ENCODE results near the gene ACER2.

ACER2 gene

GRCh38 chr9:19469271-19469670 lies 60.5 kb downstream of the ACER2 start:
- H3K27me3 Mint-ChIP-seq (ENCODE audit: low read depth, poor library complexity): peaks cover 12% of the 10 kb centered on the region
- H3K27ac Mint-ChIP-seq: no peak overlapping the region
- no peaks in the 10 kb centered on the region for H3K36me3 Mint-ChIP-seq (ENCODE audit: low read depth)
- no peak overlapping the region for H3K4me3 Mint-ChIP-seq
- peaks cover 2% of the 10 kb centered on the region for H3K9me3 Mint-ChIP-seq
- peaks cover 59% of the 10 kb centered on the region for H3K4me1 Mint-ChIP-seq
- no peak for TF ChIP-seq CTCF (IDR thresholded peaks at IDR 0.05)
- DNase-seq: no peak

- DNase-seq: no peak
- Mint-ChIP-seq H3K4me1 (peaks cover 48% of the 10 kb centered on the region), H3K36me3 (ENCODE audit: low read depth) (no peaks in the 10 kb centered on the region), H3K27ac (no peak overlapping the region), H3K4me3 (no peak overlapping the region), H3K27me3 (ENCODE audit: low read depth, poor library complexity) (peaks cover 14% of the 10 kb centered on the region), H3K9me3 (no peaks in the 10 kb centered on the region)
- no peak for TF ChIP-seq CTCF (IDR thresholded peaks at IDR 0.05)
Observed at GRCh38 chr9:19470567-19470966, 61.8 kb downstream of the ACER2 start.

- no peak for TF ChIP-seq CTCF (IDR thresholded peaks at IDR 0.05)
- H3K4me1 Mint-ChIP-seq: peaks cover 43% of the 10 kb centered on the region
- no peak overlapping the region for H3K4me3 Mint-ChIP-seq
- peaks cover 14% of the 10 kb centered on the region for H3K27me3 Mint-ChIP-seq (ENCODE audit: low read depth, poor library complexity)
- H3K9me3 Mint-ChIP-seq: no peaks in the 10 kb centered on the region
- H3K36me3 Mint-ChIP-seq (ENCODE audit: low read depth): no peaks in the 10 kb centered on the region
- no peak for DNase-seq
- no peak overlapping the region for H3K27ac Mint-ChIP-seq
Observed at GRCh38 chr9:19470981-19471650, 62.3 kb downstream of the ACER2 start.

GRCh38 chr9:19471737-19472648 lies 63.2 kb downstream of the ACER2 start:
- no peak overlapping the region for H3K27ac Mint-ChIP-seq
- peak; percentile 78 for TF ChIP-seq CTCF (IDR thresholded peaks at IDR 0.05)
- DNase-seq: peak; percentile 77
- H3K4me1 Mint-ChIP-seq: peaks cover 34% of the 10 kb centered on the region
- H3K36me3 Mint-ChIP-seq (ENCODE audit: low read depth): no peaks in the 10 kb centered on the region
- H3K9me3 Mint-ChIP-seq: no peaks in the 10 kb centered on the region
- H3K4me3 Mint-ChIP-seq: peak overlapping the region; percentile 30
- H3K27me3 Mint-ChIP-seq (ENCODE audit: low read depth, poor library complexity): peaks cover 14% of the 10 kb centered on the region

GRCh38 chr9:19473605-19474004 lies 64.8 kb downstream of the ACER2 start:
- TF ChIP-seq CTCF (IDR thresholded peaks at IDR 0.05): no peak
- Mint-ChIP-seq H3K4me1 (peaks cover 26% of the 10 kb centered on the region), H3K4me3 (no peak overlapping the region), H3K36me3 (ENCODE audit: low read depth) (no peaks in the 10 kb centered on the region), H3K27ac (no peak overlapping the region), H3K9me3 (no peaks in the 10 kb centered on the region), H3K27me3 (ENCODE audit: low read depth, poor library complexity) (peaks cover 14% of the 10 kb centered on the region)
- DNase-seq: no peak

Measured in nephron progenitor cell (in vitro differentiated cells).